ENCODE measurements around the gene NAPEPLD. TPM values are rescaled to one million over a fixed set of nuclear protein-coding genes. Genes with fewer than 3 reads are reported as not detected.
"Not testable (repeated sequence)": the region's sequence is repeated elsewhere in the genome, so short reads cannot be mapped to it uniquely, and the experiment has no call there.

NAPEPLD gene
- total RNA-seq, 2 experiments from 2014 or later = 1.5 to 1.7 TPM

GRCh38 chr7:103115771-103116170 lies 33.1 kb downstream of the NAPEPLD start:
- no peaks in the 10 kb centered on the region for H3K27me3 Mint-ChIP-seq
- H3K4me3 Mint-ChIP-seq = no peak overlapping the region
- H3K27ac Mint-ChIP-seq = no peak overlapping the region
- Histone ChIP-seq H3K9me3 (ENCODE audit: control insufficient read depth in 1 of 2, insufficient read depth in 1 of 2, low read length in 2 of 2) (no peaks in the 10 kb centered on the region), H3K4me1 (ENCODE audit: insufficient read depth, low read length) (no peaks in the 10 kb centered on the region), H3K36me3 (ENCODE audit: insufficient read depth, low read length) (peaks cover 10% of the 10 kb centered on the region), H3K27ac (ENCODE audit: low read depth in 1 of 2, low read length in 2 of 2) (no peak overlapping the region), H3K27me3 (ENCODE audit: control insufficient read depth in 1 of 2, insufficient read depth in 2 of 2, low read length in 2 of 2) (no peaks in the 10 kb centered on the region), H3K4me3 (ENCODE audit: low read length) (no peak overlapping the region)
- intact Hi-C loops (cut with DNase I, micrococcal nuclease) = no loop called here
- H3K9me3 Mint-ChIP-seq = peaks cover 3% of the 10 kb centered on the region
- no peak for ATAC-seq (ENCODE audit: poor library complexity)
- peaks cover 74% of the 10 kb centered on the region for H3K36me3 Mint-ChIP-seq (ENCODE audit: low read depth)
- no peak for DNase-seq
- ChIA-PET POLR2A (no interaction called here), CTCF (no interaction called here)
- peaks cover 10% of the 10 kb centered on the region for H3K4me1 Mint-ChIP-seq (ENCODE audit: low read depth)
- TF ChIP-seq CTCF (IDR thresholded peaks at IDR 0.05) = no peak

DNA sequence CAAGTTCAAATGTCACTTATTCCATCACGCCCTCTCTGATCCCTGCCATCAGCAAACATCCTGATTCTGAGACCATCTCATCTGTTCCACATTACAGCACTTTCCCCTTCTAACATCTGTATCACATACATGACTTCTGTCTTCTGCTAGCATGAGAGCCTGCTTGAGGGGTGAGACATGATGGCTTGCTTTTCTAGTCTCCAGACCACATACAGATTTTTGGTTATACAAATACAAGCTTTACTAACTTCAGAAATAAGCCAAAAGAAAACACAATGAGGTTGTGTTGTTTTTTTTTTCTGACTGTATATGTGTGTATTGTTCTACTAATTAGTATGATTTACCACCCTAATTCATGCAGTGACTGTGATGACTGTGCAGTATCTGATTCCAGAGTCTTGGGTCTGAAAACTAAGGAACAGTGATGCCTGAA lies 34.3 kb downstream of the NAPEPLD start:
- DNase-seq (no peak), ATAC-seq (ENCODE audit: poor library complexity) (no peak)
- no peaks in the 10 kb centered on the region for H3K9me3 ChIP-seq (ENCODE audit: control insufficient read depth in 1 of 2, insufficient read depth in 1 of 2, low read length in 2 of 2)
- no peak for TF ChIP-seq CTCF (IDR thresholded peaks at IDR 0.05)
- H3K27ac ChIP-seq (ENCODE audit: low read depth in 1 of 2, low read length in 2 of 2) = no peak overlapping the region
- Mint-ChIP-seq H3K4me3 (no peak overlapping the region), H3K27me3 (no peaks in the 10 kb centered on the region), H3K9me3 (peaks cover 5% of the 10 kb centered on the region), H3K4me1 (ENCODE audit: low read depth) (peaks cover 10% of the 10 kb centered on the region), H3K27ac (no peak overlapping the region), H3K36me3 (ENCODE audit: low read depth) (peaks cover 76% of the 10 kb centered on the region)
- intact Hi-C loops (cut with DNase I, micrococcal nuclease) = no loop called here
- no peaks in the 10 kb centered on the region for H3K27me3 ChIP-seq (ENCODE audit: control insufficient read depth in 1 of 2, insufficient read depth in 2 of 2, low read length in 2 of 2)
- ChIA-PET CTCF (no interaction called here), POLR2A (no interaction called here)
- H3K4me3 ChIP-seq (ENCODE audit: low read length) = no peak overlapping the region
- peaks cover 4% of the 10 kb centered on the region for H3K36me3 ChIP-seq (ENCODE audit: insufficient read depth, low read length)
- H3K4me1 ChIP-seq (ENCODE audit: insufficient read depth, low read length) = no peaks in the 10 kb centered on the region

GRCh38 chr7:103113164-103113563 lies 35.7 kb downstream of the NAPEPLD start:
- Mint-ChIP-seq H3K27me3 (no peaks in the 10 kb centered on the region), H3K27ac (no peak overlapping the region), H3K9me3 (peaks cover 5% of the 10 kb centered on the region), H3K4me1 (ENCODE audit: low read depth) (peaks cover 16% of the 10 kb centered on the region), H3K36me3 (ENCODE audit: low read depth) (peaks cover 81% of the 10 kb centered on the region), H3K4me3 (no peak overlapping the region)
- no peak for TF ChIP-seq CTCF (IDR thresholded peaks at IDR 0.05)
- DNase-seq (no peak), ATAC-seq (ENCODE audit: poor library complexity) (no peak)
- Histone ChIP-seq H3K36me3 (ENCODE audit: insufficient read depth, low read length) (peaks cover 2% of the 10 kb centered on the region), H3K27me3 (ENCODE audit: control insufficient read depth in 1 of 2, insufficient read depth in 2 of 2, low read length in 2 of 2) (no peaks in the 10 kb centered on the region), H3K27ac (ENCODE audit: low read depth in 1 of 2, low read length in 2 of 2) (no peak overlapping the region), H3K9me3 (ENCODE audit: control insufficient read depth in 1 of 2, insufficient read depth in 1 of 2, low read length in 2 of 2) (no peaks in the 10 kb centered on the region), H3K4me1 (ENCODE audit: insufficient read depth, low read length) (no peaks in the 10 kb centered on the region), H3K4me3 (ENCODE audit: low read length) (no peak overlapping the region)
- POLR2A ChIA-PET = no interaction called here
- intact Hi-C loops (cut with DNase I, micrococcal nuclease) = no loop called here
- CTCF ChIA-PET = no interaction called here

- ATAC-seq (ENCODE audit: poor library complexity); H3K4me1 ChIP-seq (ENCODE audit: insufficient read depth, low read length); H3K27me3 ChIP-seq (ENCODE audit: control insufficient read depth in 1 of 2, insufficient read depth in 2 of 2, low read length in 2 of 2); H3K4me3 Mint-ChIP-seq; H3K4me3 ChIP-seq (ENCODE audit: low read length); H3K27ac ChIP-seq (ENCODE audit: low read depth in 1 of 2, low read length in 2 of 2); H3K27ac Mint-ChIP-seq; intact Hi-C loops (cut with DNase I, micrococcal nuclease); H3K27me3 Mint-ChIP-seq; DNase-seq; H3K9me3 ChIP-seq (ENCODE audit: control insufficient read depth in 1 of 2, insufficient read depth in 1 of 2, low read length in 2 of 2); H3K9me3 Mint-ChIP-seq; CTCF ChIA-PET; POLR2A ChIA-PET: not testable (repeated sequence)
- Mint-ChIP-seq H3K4me1 (ENCODE audit: low read depth) (peaks cover 10% of the 10 kb centered on the region), H3K36me3 (ENCODE audit: low read depth) (peaks cover 80% of the 10 kb centered on the region)
- H3K36me3 ChIP-seq (ENCODE audit: insufficient read depth, low read length) = peaks cover 20% of the 10 kb centered on the region
Observed at GRCh38 chr7:103106703-103107070, 42.2 kb downstream of the NAPEPLD start.

Measured in CD4-positive, alpha-beta T cell (primary cell).